Measurements from ENCODE around the gene DGUOK. TPM values are rescaled to one million over a fixed set of nuclear protein-coding genes. Genes with fewer than 3 reads are reported as not detected.

Gene DGUOK
- total RNA-seq, 1 experiment from 2014 or later, result 70.7 TPM

- H3K4me3 ChIP-seq (ENCODE audit: low read depth, low read length), result no peak overlapping the region
- no TSS peak for BruUV-seq (replicated peaks)
- no peaks in the 10 kb centered on the region for H3K4me1 Mint-ChIP-seq (ENCODE audit: low read depth, unreplicated experiment)
- H3K36me3 ChIP-seq (ENCODE audit: control insufficient read depth, insufficient read depth, low read length), result no peaks in the 10 kb centered on the region
- intact Hi-C loops (cut with micrococcal nuclease; ENCODE audit: unreplicated experiment), result no loop called here
- POLR2A ChIA-PET, result interaction anchor here (0.5 to 0.6 kb wide), 2 partner anchors 13 to 222 kb away, joined by 3 to 13 read pairs; no protein-coding TSS in a partner anchor
- H3K4me1 ChIP-seq, result no peaks in the 10 kb centered on the region
- no peak for DNase-seq
- H3K4me3 Mint-ChIP-seq (ENCODE audit: unreplicated experiment), result no peak overlapping the region
- H3K36me3 Mint-ChIP-seq (ENCODE audit: insufficient read depth, unreplicated experiment), result no peaks in the 10 kb centered on the region
- H3K27me3 Mint-ChIP-seq (ENCODE audit: insufficient read depth, unreplicated experiment), result peaks cover 6% of the 10 kb centered on the region
- no peak overlapping the region for H3K27ac Mint-ChIP-seq (ENCODE audit: unreplicated experiment)
- H3K9me3 ChIP-seq, result no peaks in the 10 kb centered on the region
- no peaks in the 10 kb centered on the region for H3K9me3 Mint-ChIP-seq (ENCODE audit: unreplicated experiment)
- TF ChIP-seq, protein P1, sequence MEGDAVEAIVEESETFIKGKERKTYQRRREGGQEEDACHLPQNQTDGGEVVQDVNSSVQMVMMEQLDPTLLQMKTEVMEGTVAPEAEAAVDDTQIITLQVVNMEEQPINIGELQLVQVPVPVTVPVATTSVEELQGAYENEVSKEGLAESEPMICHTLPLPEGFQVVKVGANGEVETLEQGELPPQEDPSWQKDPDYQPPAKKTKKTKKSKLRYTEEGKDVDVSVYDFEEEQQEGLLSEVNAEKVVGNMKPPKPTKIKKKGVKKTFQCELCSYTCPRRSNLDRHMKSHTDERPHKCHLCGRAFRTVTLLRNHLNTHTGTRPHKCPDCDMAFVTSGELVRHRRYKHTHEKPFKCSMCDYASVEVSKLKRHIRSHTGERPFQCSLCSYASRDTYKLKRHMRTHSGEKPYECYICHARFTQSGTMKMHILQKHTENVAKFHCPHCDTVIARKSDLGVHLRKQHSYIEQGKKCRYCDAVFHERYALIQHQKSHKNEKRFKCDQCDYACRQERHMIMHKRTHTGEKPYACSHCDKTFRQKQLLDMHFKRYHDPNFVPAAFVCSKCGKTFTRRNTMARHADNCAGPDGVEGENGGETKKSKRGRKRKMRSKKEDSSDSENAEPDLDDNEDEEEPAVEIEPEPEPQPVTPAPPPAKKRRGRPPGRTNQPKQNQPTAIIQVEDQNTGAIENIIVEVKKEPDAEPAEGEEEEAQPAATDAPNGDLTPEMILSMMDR (IDR thresholded peaks at IDR 0.05; ENCODE audit: insufficient read depth in 1 of 2, low read depth in 1 of 2, low read length in 1 of 2, severe bottlenecking in 1 of 2, unreplicated experiment in 1 of 2), result no peak
- no peaks in the 10 kb centered on the region; the same call in none of the 2 replicates for H3K27me3 ChIP-seq (replicated peaks; ENCODE audit: control insufficient read depth, insufficient read depth, low read length)
- CTCF ChIA-PET, result no interaction called here
Measured at GRCh38 chr2:73970141-73970803, 43.6 kb downstream of the DGUOK start.

- Histone ChIP-seq H3K4me3 (ENCODE audit: low read depth, low read length) (no peak overlapping the region), H3K9me3 (no peaks in the 10 kb centered on the region), H3K36me3 (ENCODE audit: control insufficient read depth, insufficient read depth, low read length) (no peaks in the 10 kb centered on the region), H3K27me3 (replicated peaks; ENCODE audit: control insufficient read depth, insufficient read depth, low read length) (no peaks in the 10 kb centered on the region; the same call in none of the 2 replicates), H3K4me1 (no peaks in the 10 kb centered on the region)
- ChIA-PET CTCF (no interaction called here), POLR2A (no interaction called here)
- intact Hi-C loops (cut with micrococcal nuclease; ENCODE audit: unreplicated experiment), result no loop called here
- no TSS peak for BruUV-seq (replicated peaks)
- no peak for DNase-seq
- Mint-ChIP-seq H3K27ac (ENCODE audit: unreplicated experiment) (no peak overlapping the region), H3K4me3 (ENCODE audit: unreplicated experiment) (no peak overlapping the region), H3K27me3 (ENCODE audit: insufficient read depth, unreplicated experiment) (peaks cover 11% of the 10 kb centered on the region), H3K36me3 (ENCODE audit: insufficient read depth, unreplicated experiment) (no peaks in the 10 kb centered on the region), H3K4me1 (ENCODE audit: low read depth, unreplicated experiment) (no peaks in the 10 kb centered on the region), H3K9me3 (ENCODE audit: unreplicated experiment) (no peaks in the 10 kb centered on the region)
- TF ChIP-seq, protein P1 (IDR thresholded peaks at IDR 0.05; ENCODE audit: insufficient read depth in 1 of 2, low read depth in 1 of 2, low read length in 1 of 2, severe bottlenecking in 1 of 2, unreplicated experiment in 1 of 2), result no peak
Measured at GRCh38 chr2:73970850-73971471, 44.3 kb downstream of the DGUOK start.

DNA sequence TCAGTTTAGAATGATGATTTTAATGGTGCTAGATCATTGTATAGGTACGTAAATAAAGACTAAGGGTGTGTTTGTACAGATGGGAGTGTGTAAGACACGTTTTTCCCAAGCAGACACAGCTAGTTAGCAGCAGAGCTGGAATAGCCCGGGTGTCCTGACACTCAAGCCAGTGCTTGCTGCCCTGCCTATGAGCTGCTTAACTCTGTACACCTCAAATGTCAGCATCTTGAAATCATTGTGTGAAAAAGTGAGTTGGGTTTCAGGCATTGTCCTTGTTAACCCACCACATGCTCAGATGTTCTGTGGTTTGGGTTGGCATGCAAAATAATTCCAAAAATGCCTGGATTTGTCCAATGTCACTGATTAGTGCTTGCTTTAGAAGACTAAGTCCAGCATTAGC is 45.0 kb downstream of the DGUOK start:
- TF ChIP-seq, protein P1 (IDR thresholded peaks at IDR 0.05; ENCODE audit: insufficient read depth in 1 of 2, low read depth in 1 of 2, low read length in 1 of 2, severe bottlenecking in 1 of 2, unreplicated experiment in 1 of 2), result no peak
- no peak overlapping the region for H3K4me3 ChIP-seq (ENCODE audit: low read depth, low read length)

More for the DNA sequence above, 45.0 kb downstream of the DGUOK start:
- Mint-ChIP-seq H3K4me3 (ENCODE audit: unreplicated experiment) (no peak overlapping the region), H3K27ac (ENCODE audit: unreplicated experiment) (no peak overlapping the region), H3K27me3 (ENCODE audit: insufficient read depth, unreplicated experiment) (peaks cover 11% of the 10 kb centered on the region), H3K36me3 (ENCODE audit: insufficient read depth, unreplicated experiment) (no peaks in the 10 kb centered on the region), H3K9me3 (ENCODE audit: unreplicated experiment) (no peaks in the 10 kb centered on the region), H3K4me1 (ENCODE audit: low read depth, unreplicated experiment) (no peaks in the 10 kb centered on the region)
- POLR2A ChIA-PET, result no interaction called here
- Histone ChIP-seq H3K27me3 (replicated peaks; ENCODE audit: control insufficient read depth, insufficient read depth, low read length) (no peaks in the 10 kb centered on the region; the same call in none of the 2 replicates), H3K4me1 (no peaks in the 10 kb centered on the region), H3K9me3 (no peaks in the 10 kb centered on the region), H3K36me3 (ENCODE audit: control insufficient read depth, insufficient read depth, low read length) (no peaks in the 10 kb centered on the region)
- CTCF ChIA-PET, result no interaction called here
- no TSS peak for BruUV-seq (replicated peaks)
- intact Hi-C loops (cut with micrococcal nuclease; ENCODE audit: unreplicated experiment), result no loop called here
- no peak for DNase-seq
